ENCODE results near the gene UNC45B.

DNA sequence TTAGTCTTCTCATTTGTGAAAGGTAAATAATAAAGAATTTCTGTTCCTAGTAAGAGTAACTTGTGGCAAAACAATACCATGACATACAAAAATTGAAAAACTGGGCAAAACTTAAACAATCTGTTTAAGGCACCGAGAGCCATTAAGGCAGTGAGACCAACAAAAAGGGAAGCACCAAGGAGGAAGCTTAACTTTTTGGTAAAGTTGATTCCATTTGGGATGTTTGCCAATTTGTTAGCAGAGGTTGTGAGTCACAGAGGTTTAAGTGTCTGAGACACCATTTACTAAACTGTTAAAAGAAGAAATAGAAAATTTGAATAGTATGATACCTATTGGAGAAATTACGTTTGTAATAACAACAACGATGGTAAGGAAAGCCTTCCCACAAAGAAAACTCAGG is 41.7 kb downstream of the UNC45B start:
- TF ChIP-seq, protein P1, sequence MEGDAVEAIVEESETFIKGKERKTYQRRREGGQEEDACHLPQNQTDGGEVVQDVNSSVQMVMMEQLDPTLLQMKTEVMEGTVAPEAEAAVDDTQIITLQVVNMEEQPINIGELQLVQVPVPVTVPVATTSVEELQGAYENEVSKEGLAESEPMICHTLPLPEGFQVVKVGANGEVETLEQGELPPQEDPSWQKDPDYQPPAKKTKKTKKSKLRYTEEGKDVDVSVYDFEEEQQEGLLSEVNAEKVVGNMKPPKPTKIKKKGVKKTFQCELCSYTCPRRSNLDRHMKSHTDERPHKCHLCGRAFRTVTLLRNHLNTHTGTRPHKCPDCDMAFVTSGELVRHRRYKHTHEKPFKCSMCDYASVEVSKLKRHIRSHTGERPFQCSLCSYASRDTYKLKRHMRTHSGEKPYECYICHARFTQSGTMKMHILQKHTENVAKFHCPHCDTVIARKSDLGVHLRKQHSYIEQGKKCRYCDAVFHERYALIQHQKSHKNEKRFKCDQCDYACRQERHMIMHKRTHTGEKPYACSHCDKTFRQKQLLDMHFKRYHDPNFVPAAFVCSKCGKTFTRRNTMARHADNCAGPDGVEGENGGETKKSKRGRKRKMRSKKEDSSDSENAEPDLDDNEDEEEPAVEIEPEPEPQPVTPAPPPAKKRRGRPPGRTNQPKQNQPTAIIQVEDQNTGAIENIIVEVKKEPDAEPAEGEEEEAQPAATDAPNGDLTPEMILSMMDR (IDR thresholded peaks at IDR 0.05; ENCODE audit: low read depth, low read length), result no peak
- no peak for TF ChIP-seq EZH2phosphoT487 (IDR thresholded peaks at IDR 0.05; ENCODE audit: low read depth)
